ENCODE data around the gene GNPNAT1. TPM values are rescaled to one million over a fixed set of nuclear protein-coding genes. Genes with fewer than 3 reads are reported as not detected.

GNPNAT1 gene
- 45.4 to 53.9 TPM (median 49.2 TPM) in 5 replicates for total RNA-seq (2022; extraction: Qiagen RNA extraction; ENCODE audit: low read depth)

GRCh38 chr14:52791223-52792096 lies at the start of gene GNPNAT1:
TSS of gene GNPNAT1 (minus strand) at chr14:52791607. CDS start at chr14:52784650, 6,957 bp downstream.

DNA sequence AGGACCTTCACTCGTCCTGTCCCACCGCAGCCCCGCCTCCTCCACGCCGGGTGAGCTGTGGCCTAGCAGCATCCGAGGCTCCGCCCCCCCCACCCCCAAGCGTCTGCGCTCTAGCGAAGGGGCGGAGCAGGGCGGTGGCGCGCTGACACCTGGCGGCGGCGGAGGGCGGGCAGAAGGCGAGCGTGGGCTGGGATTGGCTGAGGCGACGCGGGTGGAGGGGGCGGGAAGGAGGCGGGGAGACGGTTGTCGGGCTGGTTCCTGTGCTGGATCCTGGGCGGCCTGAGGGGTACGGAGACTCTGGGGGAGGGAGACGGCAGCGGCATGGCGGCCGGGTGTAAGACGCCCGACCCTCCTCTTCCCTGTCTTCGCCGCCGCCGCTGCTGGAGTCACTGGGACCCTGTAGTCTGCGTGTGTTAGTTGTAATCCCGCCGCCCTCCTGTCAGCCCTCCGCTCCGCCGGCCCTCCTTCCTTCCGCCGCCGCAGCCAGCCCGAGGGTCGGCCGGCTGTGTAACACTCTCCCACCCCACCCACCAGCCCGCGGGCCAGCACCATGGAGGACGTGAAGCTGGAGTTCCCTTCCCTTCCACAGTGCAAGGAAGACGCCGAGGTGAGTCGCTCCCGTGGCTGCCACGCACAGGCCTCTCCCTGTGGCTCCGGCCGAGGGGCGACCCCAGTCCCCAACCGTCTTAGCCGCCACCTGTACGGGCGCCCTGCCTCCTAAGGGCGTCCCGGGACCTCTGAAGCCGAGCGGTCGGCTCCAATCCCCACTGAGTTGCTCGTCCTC lies 61.3 kb downstream of the GNPNAT1 start, which contains the start of gene STYX:
Gene STYX (plus strand): TSS at position 242 of the 784 bp plus-strand sequence. CDS start 309 bp downstream, at position 551.

Other genes starting within 250 kb of the GNPNAT1 start
- 0.82 to 1.9 TPM (median 1.2 TPM) in 5 replicates for gene TXNDC16, start 239.1 kb downstream of the GNPNAT1 start, total RNA-seq (2022; extraction: Qiagen RNA extraction; ENCODE audit: low read depth)
- 0.08 to 0.30 TPM (median 0.15 TPM) in 4 of 5 replicates, not detected in the other for gene GPR137C, start 238.8 kb downstream of the GNPNAT1 start, total RNA-seq (2022; extraction: Qiagen RNA extraction; ENCODE audit: low read depth)
- gene ERO1A, start 96.0 kb downstream of the GNPNAT1 start, total RNA-seq (2022; extraction: Qiagen RNA extraction; ENCODE audit: low read depth) = 43.4 to 66.8 TPM (median 57.2 TPM) in 5 replicates
- 86.8 to 101 TPM (median 93.0 TPM) in 5 replicates for gene PSMC6, start 84.4 kb downstream of the GNPNAT1 start, total RNA-seq (2022; extraction: Qiagen RNA extraction; ENCODE audit: low read depth)
- 4.0 to 7.6 TPM (median 6.3 TPM) in 5 replicates for gene STYX, start 61.4 kb downstream of the GNPNAT1 start, total RNA-seq (2022; extraction: Qiagen RNA extraction; ENCODE audit: low read depth)
- 35.7 to 49.1 TPM (median 40.4 TPM) in 5 replicates for gene FERMT2, start 159.4 kb upstream of the GNPNAT1 start, total RNA-seq (2022; extraction: Qiagen RNA extraction; ENCODE audit: low read depth)